GM12878 (cell line): ENCODE measurements around the gene GLRA1. TPM values are rescaled to one million over a fixed set of nuclear protein-coding genes. Genes with fewer than 3 reads are reported as not detected.

ENCODE experiments used
- CTCF ChIP-seq, 3 experiments: IDR thresholded peaks in 2 of 3; conservative IDR thresholded peaks in 1 of 3; 2 replicates each; pipeline ENCODE4 v1.5.1; 2011; ENCODE audit warnings: low read depth in 3 of 3, low read length in 3 of 3, mild to moderate bottlenecking in 3 of 3, control low read depth in 2 of 3, moderate library complexity in 2 of 3, inconsistent platforms in 1 of 3, mixed read lengths in 1 of 3; ENCODE audit not compliant: control insufficient read depth in 2 of 3, insufficient read depth in 1 of 3; ENCODE audit errors: extremely low read depth in 1 of 3
- FOXK2 ChIP-seq: fragments of 450-650 bp; IDR thresholded peaks from 2 replicates; pipeline ENCODE4 v1.6.1; 2017; ENCODE audit warnings: mild to moderate bottlenecking, moderate library complexity
- JUND ChIP-seq: IDR thresholded peaks from 2 replicates; pipeline ENCODE4 v1.6.1; 2012; ENCODE audit warnings: low read depth, mild to moderate bottlenecking, low read length, improper control_type of control experiment, moderate library complexity
- NFIC ChIP-seq: IDR thresholded peaks from 2 replicates; pipeline ENCODE4 v1.6.1; 2012; ENCODE audit warnings: low read depth, mild to moderate bottlenecking, inconsistent platforms, low read length, moderate library complexity
- REST ChIP-seq: IDR thresholded peaks from 2 replicates; pipeline ENCODE4 v1.6.1; 2012; ENCODE audit warnings: mild to moderate bottlenecking, low read depth, low read length
- ZNF217 ChIP-seq: fragments of 450-650 bp; IDR thresholded peaks from 2 replicates; pipeline ENCODE4 v1.6.1; 2017; ENCODE audit warnings: antibody characterized with exemption, mild to moderate bottlenecking
- polyA plus RNA-seq, 11 experiments: library from polyadenylated mRNA; depleted of rRNA in 4 of 11; unstranded in 6 of 11; stranded (reverse) in 5 of 11; fragments of >200 nt; fragmentation: Nextera tagmentation in 4 of 11; fragmentation: Illumina TruSeq in 1 of 11; extraction: Ambion mirVana in 4 of 11; extraction: Trizol in 1 of 11; gene quantifications; 1 replicate in 1 of 11; 2 replicates in 10 of 11; pipeline versions ENCODE4 v1.2.1 to v1.2.3, GENCODE V29; 2011 to 2016; ENCODE audit warnings: inconsistent platforms in 2 of 11, missing spikeins in 2 of 11, low read depth in 1 of 11
- total RNA-seq, 4 experiments: library from RNA; depleted of rRNA in 3 of 4; stranded (reverse); fragments of >200 nt in 3 of 4; fragmentation: Illumina TruSeq in 1 of 4; extraction: Trizol in 1 of 4; gene quantifications; 2 replicates each; pipeline versions ENCODE4 v1.2.1 to v1.2.3, GENCODE V29; 2013 to 2021

The GLRA1 gene
- total and polyA plus RNA-seq, 10 of the 15 experiments (the other 5 are each of a cell fraction or from before 2014, with no cell fraction given): not detected

DNA sequence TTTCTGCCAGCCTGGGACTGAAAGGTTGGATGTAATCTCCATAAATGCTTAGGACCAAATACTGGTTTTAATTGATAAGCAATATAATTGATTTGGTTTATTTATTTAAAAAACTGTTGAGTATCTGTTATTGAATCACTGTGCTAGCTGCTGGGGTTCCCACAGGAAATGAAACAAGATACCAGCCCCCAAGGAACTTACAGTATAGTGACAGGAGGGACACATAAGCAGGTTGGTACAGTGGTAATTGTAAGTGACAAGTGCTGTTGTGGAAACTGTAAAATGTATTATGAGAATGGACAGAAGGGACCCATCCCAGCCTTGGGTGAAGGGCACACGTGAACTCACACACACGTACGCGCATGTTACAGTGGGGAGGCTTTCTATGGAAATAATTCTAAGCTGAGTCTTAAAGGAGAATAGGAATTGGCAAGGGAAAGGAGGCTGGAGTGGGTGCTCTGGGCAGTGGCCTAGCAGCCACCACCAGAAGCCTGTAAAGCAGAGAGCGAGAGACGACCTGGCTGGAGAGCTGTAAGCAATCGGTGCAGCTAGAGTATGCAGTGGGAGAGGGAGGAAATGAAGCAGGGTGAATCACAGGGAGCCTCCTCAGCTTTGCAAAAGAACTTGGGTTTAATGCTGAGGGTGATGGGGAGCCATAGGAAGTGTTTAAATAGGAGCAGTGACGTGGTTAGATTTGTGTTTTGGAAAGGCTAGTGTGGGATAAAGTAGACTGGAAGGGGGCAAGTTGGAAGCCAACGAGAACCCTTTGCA lies 39.3 kb downstream of the GLRA1 start (continued):
- TF ChIP-seq NFIC (no peak), FOXK2 (no peak), CTCF (IDR thresholded peaks at IDR 0.05 in 2 of 3, conservative IDR thresholded peaks at IDR 0.05 in 1 of 3; ENCODE audit: control insufficient read depth in 2 of 3, extremely low read depth in 1 of 3, insufficient read depth in 1 of 3, low read depth in 3 of 3, low read length in 3 of 3) (no peak), REST (no peak), ZNF217 (no peak), JUND (no peak)
